HG03066 (cell line): Measurements from ENCODE around the gene JPH2.

Experiments used
- ATAC-seq: cut with Tn5 transposase; IDR thresholded peaks from one replicate; pipeline ENCODE4 v1.9.1; 2021; ENCODE audit warnings: low read depth; ENCODE audit not compliant: unreplicated experiment

JPH2 gene

GRCh38 chr20:44166477-44166876, 20.5 kb downstream of the JPH2 start:
- ATAC-seq, result no peak

- ATAC-seq, result no peak
Observed at GRCh38 chr20:44166008-44166407, 21.0 kb downstream of the JPH2 start.

GRCh38 chr20:44160133-44160532, 26.9 kb downstream of the JPH2 start:
- no peak for ATAC-seq

- no peak for ATAC-seq
Observed at GRCh38 chr20:44159711-44160110, 27.3 kb downstream of the JPH2 start.

GRCh38 chr20:44159125-44159524, 27.9 kb downstream of the JPH2 start:
- no peak for ATAC-seq

GRCh38 chr20:44157061-44157460, 29.9 kb downstream of the JPH2 start:
- ATAC-seq, result no peak

- ATAC-seq, result no peak
Observed at GRCh38 chr20:44154521-44155001, 32.4 kb downstream of the JPH2 start.

GRCh38 chr20:44153636-44154043, 33.3 kb downstream of the JPH2 start:
- no peak for ATAC-seq

- ATAC-seq, result no peak
Observed at GRCh38 chr20:44151621-44152416, 35.2 kb downstream of the JPH2 start.

GRCh38 chr20:44146272-44146671, 40.7 kb downstream of the JPH2 start:
- no peak for ATAC-seq

- ATAC-seq, result no peak
Observed at GRCh38 chr20:44145131-44145775, 41.7 kb downstream of the JPH2 start.

GRCh38 chr20:44143936-44144335, 43.1 kb downstream of the JPH2 start:
- ATAC-seq, result no peak

GRCh38 chr20:44142413-44142812, 44.6 kb downstream of the JPH2 start:
- ATAC-seq, result no peak

GRCh38 chr20:44141873-44142272, 45.1 kb downstream of the JPH2 start:
- no peak for ATAC-seq

GRCh38 chr20:44138867-44139266, 48.1 kb downstream of the JPH2 start:
- ATAC-seq, result no peak

GRCh38 chr20:44137266-44137801, 49.7 kb downstream of the JPH2 start:
- ATAC-seq, result no peak

GRCh38 chr20:44136579-44137265, 50.3 kb downstream of the JPH2 start:
- no peak for ATAC-seq

- ATAC-seq, result no peak
Observed at GRCh38 chr20:44135417-44136204, 51.4 kb downstream of the JPH2 start.

- no peak for ATAC-seq
Observed at GRCh38 chr20:44135012-44135412, 52.0 kb downstream of the JPH2 start.

GRCh38 chr20:44133424-44133823, 53.6 kb downstream of the JPH2 start:
- no peak for ATAC-seq
